Measurements from ENCODE around the gene SLC24A3. TPM values are rescaled to one million over a fixed set of nuclear protein-coding genes. Genes with fewer than 3 reads are reported as not detected.

Gene SLC24A3
- total and polyA plus RNA-seq, 4 donors, result 1.9 to 8.4 (median 5.8) TPM

GRCh38 chr20:19291818-19292132, 79.3 kb downstream of the SLC24A3 start:
- Histone ChIP-seq H3K9ac (ENCODE audit: insufficient read depth in 1 of 2, low read length in 2 of 2) (no peak overlapping the region), H3K4me1 (ENCODE audit: control insufficient read depth in 5 of 5, insufficient read depth in 5 of 5, low read length in 5 of 5) (no peaks in the 10 kb centered on the region), H3K4me3 (no peak overlapping the region), H3K27ac (ENCODE audit: low read depth in 1 of 2, low read length in 1 of 2) (no peak overlapping the region), H3K27me3 (ENCODE audit: control insufficient read depth in 3 of 3, insufficient read depth in 3 of 3, low read length in 2 of 3) (no peaks in the 10 kb centered on the region), H3K9me3 (ENCODE audit: control insufficient read depth in 4 of 4, insufficient read depth in 3 of 4, low read length in 3 of 4) (peaks cover 0 to 1% (median 0%) of the 10 kb centered on the region in 4 donors), H3K36me3 (ENCODE audit: control insufficient read depth in 4 of 4, insufficient read depth in 4 of 4, low read length in 4 of 4) (no peaks in the 10 kb centered on the region)
- TF ChIP-seq CTCF (IDR thresholded peaks at IDR 0.05; ENCODE audit: control extremely low read depth, extremely low read depth), result no peak
- no peak for ATAC-seq (ENCODE audit: insufficient read depth, low FRiP score)
- no peak for DNase-seq
- 97 to 99% methylated on average over 2 of the region's 2 CpGs for WGBS, 2 donors

- H3K4me1 ChIP-seq (ENCODE audit: control insufficient read depth in 5 of 5, insufficient read depth in 5 of 5, low read length in 5 of 5), result no peaks in the 10 kb centered on the region
- H3K9ac ChIP-seq (ENCODE audit: insufficient read depth in 1 of 2, low read length in 2 of 2), result no peak overlapping the region
- H3K27me3 ChIP-seq (ENCODE audit: control insufficient read depth in 3 of 3, insufficient read depth in 3 of 3, low read length in 2 of 3), result no peaks in the 10 kb centered on the region
- H3K4me3 ChIP-seq, result no peak overlapping the region
- no peak for DNase-seq
- H3K27ac ChIP-seq (ENCODE audit: low read depth in 1 of 2, low read length in 1 of 2), result no peak overlapping the region
- no peaks in the 10 kb centered on the region for H3K36me3 ChIP-seq (ENCODE audit: control insufficient read depth in 4 of 4, insufficient read depth in 4 of 4, low read length in 4 of 4)
- peaks cover 0 to 1% (median 0%) of the 10 kb centered on the region in 4 donors for H3K9me3 ChIP-seq (ENCODE audit: control insufficient read depth in 4 of 4, insufficient read depth in 3 of 4, low read length in 3 of 4)
- ATAC-seq (ENCODE audit: insufficient read depth, low FRiP score), result no peak
- TF ChIP-seq CTCF (IDR thresholded peaks at IDR 0.05; ENCODE audit: control extremely low read depth, extremely low read depth), result no peak
- WGBS, 2 donors, result 87 to 92% methylated on average over 7 of the region's 7 CpGs
Observed at GRCh38 chr20:19292254-19292653, 79.8 kb downstream of the SLC24A3 start.

GRCh38 chr20:19295076-19295475, 82.6 kb downstream of the SLC24A3 start:
- Histone ChIP-seq H3K9me3 (ENCODE audit: control insufficient read depth in 4 of 4, insufficient read depth in 3 of 4, low read length in 3 of 4) (peaks cover 0 to 1% (median under 1%) of the 10 kb centered on the region in 4 donors), H3K27me3 (ENCODE audit: control insufficient read depth in 3 of 3, insufficient read depth in 3 of 3, low read length in 2 of 3) (no peaks in the 10 kb centered on the region), H3K4me1 (ENCODE audit: control insufficient read depth in 5 of 5, insufficient read depth in 5 of 5, low read length in 5 of 5) (no peaks in the 10 kb centered on the region), H3K9ac (ENCODE audit: insufficient read depth in 1 of 2, low read length in 2 of 2) (no peak overlapping the region), H3K4me3 (no peak overlapping the region), H3K36me3 (ENCODE audit: control insufficient read depth in 4 of 4, insufficient read depth in 4 of 4, low read length in 4 of 4) (no peaks in the 10 kb centered on the region), H3K27ac (ENCODE audit: low read depth in 1 of 2, low read length in 1 of 2) (no peak overlapping the region)
- no peak for TF ChIP-seq CTCF (IDR thresholded peaks at IDR 0.05; ENCODE audit: control extremely low read depth, extremely low read depth)
- ATAC-seq (ENCODE audit: insufficient read depth, low FRiP score) (no peak), DNase-seq (no peak)
- WGBS, 2 donors, result 82 to 87% methylated on average over 2 of the region's 2 CpGs

- TF ChIP-seq CTCF (IDR thresholded peaks at IDR 0.05; ENCODE audit: control extremely low read depth, extremely low read depth), result no peak
- Histone ChIP-seq H3K27me3 (ENCODE audit: control insufficient read depth in 3 of 3, insufficient read depth in 3 of 3, low read length in 2 of 3) (no peaks in the 10 kb centered on the region), H3K4me1 (ENCODE audit: control insufficient read depth in 5 of 5, insufficient read depth in 5 of 5, low read length in 5 of 5) (no peaks in the 10 kb centered on the region), H3K27ac (ENCODE audit: low read depth in 1 of 2, low read length in 1 of 2) (no peak overlapping the region), H3K36me3 (ENCODE audit: control insufficient read depth in 4 of 4, insufficient read depth in 4 of 4, low read length in 4 of 4) (no peaks in the 10 kb centered on the region), H3K9me3 (ENCODE audit: control insufficient read depth in 4 of 4, insufficient read depth in 3 of 4, low read length in 3 of 4) (peaks cover 0 to 9% (median under 1%) of the 10 kb centered on the region in 4 donors), H3K4me3 (no peak overlapping the region), H3K9ac (ENCODE audit: insufficient read depth in 1 of 2, low read length in 2 of 2) (no peak overlapping the region)
- 61 to 75% methylated on average over 3 of the region's 3 CpGs for WGBS, 2 donors
- no peak for ATAC-seq (ENCODE audit: insufficient read depth, low FRiP score)
- no peak for DNase-seq
Observed at GRCh38 chr20:19298652-19299051, 86.2 kb downstream of the SLC24A3 start.

Data from lung (tissue), 12 donors.